IPS-18a (cell line): Measurements from ENCODE around the gene TCL1A.

Experiments used
- H3K27ac ChIP-seq: one replicate; pipeline ENCODE4 v1.5.1; 2013; ENCODE audit warnings: low read length
- H3K27me3 ChIP-seq: one replicate; pipeline ENCODE4 v1.6.1; 2013; ENCODE audit warnings: mild to moderate bottlenecking, low read length; ENCODE audit not compliant: control insufficient read depth, insufficient read depth
- H3K36me3 ChIP-seq: one replicate; pipeline ENCODE4 v1.6.1; 2013; ENCODE audit warnings: low read depth, low read length; ENCODE audit not compliant: control insufficient read depth
- H3K4me1 ChIP-seq: one replicate; pipeline ENCODE4 v1.6.1; 2013; ENCODE audit warnings: low read depth, low read length; ENCODE audit not compliant: control insufficient read depth
- H3K4me3 ChIP-seq: one replicate; pipeline ENCODE4 v1.5.1; 2013; ENCODE audit warnings: low read length
- H3K9ac ChIP-seq: one replicate; pipeline ENCODE4 v1.6.1; 2013; ENCODE audit warnings: mild to moderate bottlenecking, low read length, moderate library complexity
- H3K9me3 ChIP-seq: one replicate; pipeline ENCODE4 v1.6.1; 2013; ENCODE audit warnings: low read depth, low read length; ENCODE audit not compliant: control insufficient read depth

Gene TCL1A

GRCh38 chr14:95689441-95689840 lies 24.5 kb downstream of the TCL1A start:
- Histone ChIP-seq H3K9me3 (no peaks in the 10 kb centered on the region), H3K36me3 (no peaks in the 10 kb centered on the region), H3K4me3 (no peak overlapping the region), H3K27me3 (no peaks in the 10 kb centered on the region), H3K9ac (no peak overlapping the region), H3K27ac (no peak overlapping the region), H3K4me1 (peaks cover 19% of the 10 kb centered on the region)

- no peaks in the 10 kb centered on the region for H3K9me3 ChIP-seq
- peaks cover 11% of the 10 kb centered on the region for H3K4me1 ChIP-seq
- H3K9ac ChIP-seq, result no peak overlapping the region
- H3K4me3 ChIP-seq, result no peak overlapping the region
- no peak overlapping the region for H3K27ac ChIP-seq
- H3K36me3 ChIP-seq, result no peaks in the 10 kb centered on the region
- no peaks in the 10 kb centered on the region for H3K27me3 ChIP-seq
Measured at GRCh38 chr14:95686935-95687334, 27.0 kb downstream of the TCL1A start.

GRCh38 chr14:95685978-95686922 lies 27.7 kb downstream of the TCL1A start, which contains the start of gene TCL1B:
Gene TCL1B (plus strand): TSS chr14:95686426. CDS start chr14:95686468, 42 bp downstream.
- Histone ChIP-seq H3K9me3 (no peaks in the 10 kb centered on the region), H3K27ac (no peak within 1 kb of the TSS), H3K27me3 (no peaks in the 10 kb centered on the region), H3K4me3 (no peak within 1 kb of the TSS), H3K9ac (no peak within 1 kb of the TSS), H3K4me1 (peaks cover 11% of the 10 kb centered on the region), H3K36me3 (no peaks in the 10 kb centered on the region)

GRCh38 chr14:95683793-95684192 lies 30.1 kb downstream of the TCL1A start:
- Histone ChIP-seq H3K9ac (no peak overlapping the region), H3K4me3 (no peak overlapping the region), H3K4me1 (peaks cover 11% of the 10 kb centered on the region)

GRCh38 chr14:95681153-95681552 lies 32.8 kb downstream of the TCL1A start:
- Histone ChIP-seq H3K9me3 (no peaks in the 10 kb centered on the region), H3K27me3 (no peaks in the 10 kb centered on the region), H3K36me3 (no peaks in the 10 kb centered on the region), H3K27ac (no peak overlapping the region), H3K4me1 (no peaks in the 10 kb centered on the region), H3K4me3 (no peak overlapping the region), H3K9ac (no peak overlapping the region)

More at GRCh38 chr14:95683793-95684192, 30.1 kb downstream of the TCL1A start:
- Histone ChIP-seq H3K9me3 (no peaks in the 10 kb centered on the region), H3K36me3 (no peaks in the 10 kb centered on the region), H3K27ac (no peak overlapping the region), H3K27me3 (no peaks in the 10 kb centered on the region)

- H3K27me3 ChIP-seq, result no peaks in the 10 kb centered on the region
- no peaks in the 10 kb centered on the region for H3K9me3 ChIP-seq
Measured at GRCh38 chr14:95679998-95680735, 33.8 kb downstream of the TCL1A start.

GRCh38 chr14:95679148-95679815 lies 34.6 kb downstream of the TCL1A start:
- no peak overlapping the region for H3K27ac ChIP-seq

More at GRCh38 chr14:95679998-95680735, 33.8 kb downstream of the TCL1A start:
- Histone ChIP-seq H3K9ac (no peak overlapping the region), H3K4me3 (no peak overlapping the region), H3K27ac (no peak overlapping the region), H3K36me3 (no peaks in the 10 kb centered on the region), H3K4me1 (no peaks in the 10 kb centered on the region)

GRCh38 chr14:95677179-95677835 lies 36.6 kb downstream of the TCL1A start:
- Histone ChIP-seq H3K27me3 (no peaks in the 10 kb centered on the region), H3K27ac (no peak overlapping the region), H3K9ac (no peak overlapping the region), H3K4me1 (no peaks in the 10 kb centered on the region), H3K36me3 (no peaks in the 10 kb centered on the region), H3K4me3 (no peak overlapping the region), H3K9me3 (no peaks in the 10 kb centered on the region)

More at GRCh38 chr14:95679148-95679815, 34.6 kb downstream of the TCL1A start:
- H3K4me1 ChIP-seq, result no peaks in the 10 kb centered on the region
- H3K27me3 ChIP-seq, result no peaks in the 10 kb centered on the region
- H3K4me3 ChIP-seq, result no peak overlapping the region
- no peaks in the 10 kb centered on the region for H3K36me3 ChIP-seq
- H3K9me3 ChIP-seq, result no peaks in the 10 kb centered on the region
- H3K9ac ChIP-seq, result no peak overlapping the region

GRCh38 chr14:95675486-95675885 lies 38.4 kb downstream of the TCL1A start:
- no peak overlapping the region for H3K4me3 ChIP-seq
- H3K4me1 ChIP-seq, result no peaks in the 10 kb centered on the region
- H3K36me3 ChIP-seq, result no peaks in the 10 kb centered on the region
- H3K27me3 ChIP-seq, result no peaks in the 10 kb centered on the region
- no peak overlapping the region for H3K27ac ChIP-seq
- H3K9ac ChIP-seq, result no peak overlapping the region
- no peaks in the 10 kb centered on the region for H3K9me3 ChIP-seq

- H3K9me3 ChIP-seq, result no peaks in the 10 kb centered on the region
- H3K4me3 ChIP-seq, result no peak overlapping the region
- H3K4me1 ChIP-seq, result no peaks in the 10 kb centered on the region
- no peak overlapping the region for H3K27ac ChIP-seq
- no peaks in the 10 kb centered on the region for H3K36me3 ChIP-seq
- H3K27me3 ChIP-seq, result no peaks in the 10 kb centered on the region
- no peak overlapping the region for H3K9ac ChIP-seq
Measured at GRCh38 chr14:95674613-95675012, 39.3 kb downstream of the TCL1A start.
